Measurements from ENCODE around the gene ABLIM2. TPM values are rescaled to one million over a fixed set of nuclear protein-coding genes. Genes with fewer than 3 reads are reported as not detected.

Gene ABLIM2
- total RNA-seq, 1 donor from 2014 or later: 5.0 TPM

DNA sequence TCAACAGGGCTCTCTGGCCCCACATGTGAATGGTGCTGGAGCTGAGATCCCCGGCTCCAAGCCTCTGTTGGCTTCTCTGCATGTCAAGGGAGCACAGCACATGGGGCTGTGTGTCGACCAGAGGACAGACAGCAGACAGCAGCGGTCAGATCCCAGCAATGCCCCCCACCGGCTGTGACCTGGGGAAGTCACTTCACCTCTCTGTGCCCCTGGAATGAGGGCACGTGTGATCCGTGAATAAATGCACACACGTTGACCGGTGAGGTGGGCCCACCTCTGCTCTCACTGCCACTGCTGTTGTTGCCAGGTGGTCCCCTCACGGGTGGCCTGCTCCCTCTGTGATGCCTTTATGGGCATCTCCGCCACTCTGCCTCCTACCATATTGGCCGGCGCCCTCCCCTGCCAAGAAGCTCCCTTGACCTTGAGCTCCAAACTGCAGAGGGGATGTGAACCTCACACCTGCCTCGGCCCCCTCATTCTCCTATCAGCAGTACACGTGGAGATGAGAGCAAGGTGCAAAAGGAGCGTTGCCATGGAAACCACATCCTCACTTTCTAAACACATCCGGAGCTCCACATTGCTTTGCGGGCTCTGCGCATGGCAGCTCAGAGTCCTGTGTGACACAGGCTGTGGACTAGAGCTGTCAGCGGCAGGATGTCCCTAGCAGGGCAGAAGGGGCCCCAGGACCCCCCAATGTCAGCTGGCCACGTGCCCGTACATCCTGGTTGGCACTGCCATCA is 75.4 kb downstream of the ABLIM2 start:
- DNase-seq: no peak

DNA sequence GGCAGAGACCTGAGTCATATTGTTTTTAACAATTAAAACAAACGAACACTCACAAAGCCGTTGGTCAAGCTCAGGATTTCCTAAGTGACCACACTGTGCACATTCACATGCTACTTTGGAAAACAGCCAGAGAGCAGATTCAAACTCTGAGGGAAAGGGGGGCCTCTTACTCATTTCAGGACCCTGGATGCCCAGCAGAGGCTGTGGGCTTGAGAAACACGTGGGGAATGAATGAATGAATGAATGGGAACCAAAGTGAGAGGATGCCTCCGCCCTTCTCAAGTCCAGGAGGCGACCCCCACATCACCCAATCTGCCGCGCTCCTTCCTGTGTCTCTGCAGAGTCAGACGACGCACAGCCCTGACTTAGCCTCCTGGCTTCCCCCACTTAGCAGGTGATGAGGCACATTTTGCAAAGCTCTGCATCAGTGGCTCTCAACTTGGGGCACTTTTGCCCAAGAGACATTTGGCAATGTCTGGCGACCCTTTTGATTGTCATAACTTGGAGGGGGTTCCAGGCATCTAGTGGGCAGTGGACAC is 76.0 kb downstream of the ABLIM2 start:
- DNase-seq: no peak

DNA sequence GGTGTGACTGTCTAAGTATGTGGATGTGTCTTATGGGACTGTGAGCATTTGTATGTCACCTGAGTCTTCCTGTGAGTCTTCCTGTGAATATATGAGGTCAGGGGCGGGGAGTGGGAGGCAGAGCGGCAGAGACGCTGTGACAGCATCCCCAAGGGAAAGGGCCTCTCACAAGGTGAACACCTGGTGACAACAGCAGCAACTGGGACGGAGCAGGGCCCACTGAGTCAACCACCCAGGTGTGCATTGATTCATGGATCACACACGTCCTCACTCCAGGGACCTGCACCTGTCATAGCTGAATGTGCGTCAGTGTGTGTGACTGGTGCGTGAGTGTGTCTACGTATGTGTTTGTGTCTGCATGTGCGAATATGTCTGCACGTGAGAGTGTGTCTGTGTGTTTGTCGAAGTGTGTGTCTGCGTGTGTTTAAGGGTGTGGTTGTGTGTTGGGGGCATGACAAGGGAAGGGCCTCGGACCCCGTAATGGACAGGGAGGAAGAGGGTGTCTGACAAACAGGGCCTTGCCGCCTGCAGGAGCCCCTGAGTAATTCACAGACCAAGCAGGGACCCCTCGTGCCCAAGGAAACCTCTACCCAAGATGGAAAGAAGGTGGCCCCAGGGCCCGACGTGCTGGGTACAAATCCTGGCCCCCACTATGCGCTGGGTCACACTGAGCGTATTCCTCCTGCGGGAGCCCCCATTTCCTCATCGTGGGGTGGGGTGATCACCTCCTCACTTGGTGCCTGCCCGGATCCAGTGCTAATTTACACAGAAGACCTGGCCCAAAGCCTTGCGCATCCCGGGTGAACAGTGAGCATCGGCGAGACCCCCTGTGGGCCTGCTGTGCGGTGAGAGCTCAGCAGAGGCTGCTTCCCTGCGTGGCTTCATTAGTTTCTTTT is 76.7 kb downstream of the ABLIM2 start:
- no peak for DNase-seq

DNA sequence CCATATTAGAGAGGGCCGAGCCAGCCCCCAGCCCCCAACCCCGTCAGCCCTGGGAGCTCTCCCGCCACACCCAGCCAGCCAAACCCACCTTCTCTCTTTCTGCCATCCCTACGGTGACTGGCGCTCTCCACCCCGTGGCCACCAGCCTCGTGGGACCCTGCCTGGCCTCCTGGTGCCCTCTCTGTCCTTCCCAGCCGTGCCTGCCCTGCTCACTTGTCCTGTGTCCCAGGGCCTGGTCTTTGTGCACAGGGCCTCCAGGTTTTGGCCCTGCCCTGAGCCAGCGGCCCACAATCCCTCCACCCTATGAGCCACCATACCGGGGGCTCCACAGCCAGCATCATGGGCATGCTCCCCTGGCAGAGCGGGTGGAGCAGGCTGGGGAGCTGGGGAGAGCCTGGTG is 77.4 kb downstream of the ABLIM2 start:
- DNase-seq: no peak

DNA sequence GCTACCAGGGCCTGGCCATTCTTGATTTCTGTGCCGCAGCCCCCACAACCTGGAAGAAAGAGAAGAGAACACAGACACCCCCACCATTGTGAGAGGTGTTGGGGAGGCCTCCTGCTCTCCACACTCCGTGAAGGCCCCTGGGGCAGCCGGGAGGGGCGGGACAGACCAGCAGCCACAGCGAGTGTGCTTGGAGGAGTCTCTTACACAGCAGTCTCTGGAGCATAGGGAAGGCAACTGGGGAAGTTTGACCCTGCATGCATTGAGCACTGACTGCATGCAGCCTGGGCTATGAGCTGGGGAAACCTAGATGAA is 77.9 kb downstream of the ABLIM2 start:
- no peak for DNase-seq

DNA sequence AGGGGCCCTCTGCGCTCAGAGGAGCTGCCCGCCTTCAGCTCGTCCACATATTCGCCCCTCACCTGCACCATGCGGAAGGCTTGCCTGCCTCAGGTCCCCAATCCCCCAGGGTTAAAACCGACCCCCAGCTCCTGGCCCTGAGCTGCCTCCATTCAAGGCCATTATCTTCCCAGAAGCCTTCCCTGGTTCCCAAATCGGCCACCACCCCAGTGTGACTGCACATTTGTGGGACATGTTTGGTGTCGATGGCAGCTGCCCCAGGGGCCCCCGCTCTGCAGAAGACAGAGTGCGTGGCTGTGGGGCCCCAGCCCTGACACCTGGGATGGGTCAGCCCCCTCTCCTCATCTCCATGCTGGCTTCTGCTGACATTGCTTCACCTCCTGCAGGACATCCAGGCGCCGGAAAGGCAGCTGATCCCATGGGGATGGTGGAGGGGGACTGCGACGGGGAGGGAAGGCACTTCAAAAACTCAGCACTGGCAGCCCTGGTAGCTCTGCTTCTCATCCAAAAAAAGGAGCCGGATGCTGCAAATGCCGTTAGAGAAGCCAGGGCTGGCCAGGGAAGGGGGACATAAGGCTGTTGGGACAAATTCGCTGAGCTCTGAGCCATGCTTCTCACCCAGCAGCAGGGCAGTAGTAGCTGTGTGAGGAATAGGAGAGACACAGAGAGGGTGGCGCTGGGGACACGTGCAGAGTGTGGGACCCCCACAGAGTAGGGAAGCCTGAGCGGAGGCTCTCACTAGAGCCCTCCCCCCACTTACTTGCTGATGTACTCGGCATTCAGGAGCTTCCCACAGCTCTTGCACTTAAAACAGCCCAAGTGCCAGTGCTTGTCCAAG is 78.5 kb downstream of the ABLIM2 start:
- no peak for DNase-seq

DNA sequence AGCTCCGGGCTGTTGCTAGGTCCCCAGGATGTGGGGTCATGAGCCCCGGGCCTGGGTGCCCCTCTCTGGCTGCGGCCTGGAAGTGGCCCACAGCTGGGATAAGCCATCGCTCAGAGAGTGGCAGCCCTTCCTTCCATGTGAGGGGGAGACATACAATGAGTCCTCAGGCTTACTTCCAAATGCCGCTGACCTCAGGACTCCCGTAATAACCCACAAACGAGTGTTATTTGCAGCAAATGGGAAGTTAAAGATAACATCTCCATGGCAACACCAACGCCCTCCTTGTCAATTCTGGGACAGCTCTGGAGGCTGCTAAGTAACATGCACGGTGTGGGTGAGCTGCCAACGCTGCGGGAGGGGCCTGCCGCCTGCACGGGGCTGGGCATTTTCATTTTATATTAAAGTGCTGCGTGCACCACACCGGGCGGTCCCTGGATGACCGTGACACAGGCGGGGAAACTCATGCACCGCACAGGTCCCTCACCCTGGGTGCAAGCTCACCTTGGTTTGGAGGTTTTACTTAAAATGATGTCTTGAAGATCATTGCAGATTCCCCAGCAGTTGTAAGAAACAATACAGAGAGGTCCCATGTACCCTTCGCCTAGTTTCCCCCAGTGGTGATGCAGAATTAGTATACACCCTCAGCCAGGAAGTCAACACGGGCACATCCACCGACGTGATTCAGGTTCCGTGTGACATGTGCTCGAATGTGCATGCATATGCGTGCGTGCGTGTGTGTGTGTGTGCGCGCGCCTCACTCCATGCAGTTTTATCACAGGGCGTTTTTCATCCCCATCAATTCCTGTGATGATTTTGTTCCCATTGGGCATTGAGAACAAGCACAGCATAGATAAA is 79.4 kb downstream of the ABLIM2 start:
- no peak for DNase-seq

DNA sequence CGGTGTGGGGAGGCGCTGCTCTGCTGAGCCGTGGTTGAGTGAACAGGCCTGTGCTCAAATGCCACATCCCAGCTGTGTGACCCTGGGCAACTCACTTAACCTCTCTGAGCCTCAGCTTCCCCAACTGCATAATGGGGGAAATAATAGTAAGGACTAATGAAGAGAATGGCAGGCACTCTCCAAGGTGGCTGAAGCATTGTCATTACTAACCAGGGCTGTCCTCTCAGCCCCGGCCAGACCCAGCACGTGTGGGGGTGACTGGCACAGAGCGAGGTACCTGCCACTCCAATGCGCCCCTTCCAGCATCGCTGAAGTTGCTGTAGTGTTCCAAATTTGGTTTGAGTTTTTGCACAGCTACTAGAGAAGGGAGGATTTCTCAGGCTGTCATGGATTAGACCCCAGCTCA is 80.0 kb downstream of the ABLIM2 start:
- no peak for DNase-seq

DNA sequence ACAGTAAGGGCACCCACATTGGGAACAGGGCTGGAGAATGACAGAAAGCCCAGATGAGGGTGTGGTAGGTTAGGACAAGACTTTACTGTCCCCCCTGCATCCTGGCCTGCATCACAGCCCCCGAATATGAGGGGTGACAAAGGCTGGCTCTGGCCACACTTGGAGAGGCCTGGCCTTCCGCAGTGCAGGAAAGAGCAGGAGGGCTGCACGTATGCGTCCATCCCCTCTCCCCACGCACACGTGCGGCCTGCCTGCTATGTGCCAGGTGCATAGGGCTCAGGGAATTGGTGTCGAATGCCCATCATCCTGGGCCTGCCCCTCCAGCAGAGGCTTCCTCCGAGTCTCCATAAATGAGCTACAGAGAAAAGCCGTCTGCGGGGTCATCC is 80.5 kb downstream of the ABLIM2 start:
- no peak for DNase-seq

DNA sequence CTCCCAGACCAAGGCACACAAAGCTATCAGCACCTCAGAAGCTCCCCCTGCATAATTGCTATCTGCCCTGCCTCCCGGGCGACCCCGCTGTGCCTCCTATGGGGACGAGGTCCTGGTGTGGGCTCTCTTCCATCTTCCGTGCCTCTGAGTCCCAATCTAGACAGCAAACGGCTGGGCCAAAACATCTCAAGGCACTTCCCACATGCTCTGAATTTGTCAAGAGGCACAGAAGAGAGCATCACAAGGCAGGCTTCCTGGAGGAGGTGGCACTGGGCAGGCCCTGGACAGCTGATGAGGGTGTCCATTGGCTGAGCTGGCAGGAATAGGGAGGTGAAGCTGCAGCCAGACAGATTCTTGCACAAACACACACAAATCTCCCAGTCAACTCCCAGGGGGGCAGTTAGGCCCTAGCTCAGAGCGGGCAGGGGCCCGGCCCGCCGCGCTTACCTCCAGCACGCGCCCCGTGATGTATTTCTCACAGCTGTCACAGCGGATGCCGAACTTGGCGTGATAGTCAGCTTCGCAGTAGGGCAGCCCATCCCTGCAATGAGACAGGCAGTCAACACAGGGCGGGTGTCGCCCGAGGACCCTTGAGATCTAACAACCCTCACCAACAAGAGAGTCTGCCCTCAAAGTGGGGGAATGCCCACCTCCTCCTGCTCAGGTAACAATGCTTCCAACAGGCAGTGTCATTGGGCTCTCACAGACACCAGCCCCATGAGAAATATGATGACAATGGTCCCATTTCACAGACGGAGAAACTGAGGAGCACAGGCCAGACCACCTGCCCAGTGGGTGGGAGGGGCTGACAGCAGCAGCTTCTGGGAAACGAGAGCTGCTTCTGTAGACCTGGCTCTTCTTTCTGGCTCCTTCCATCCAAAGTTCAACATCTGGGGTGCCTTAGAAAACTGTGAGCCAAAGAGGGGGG is 81.2 kb downstream of the ABLIM2 start:
- no peak for DNase-seq

DNA sequence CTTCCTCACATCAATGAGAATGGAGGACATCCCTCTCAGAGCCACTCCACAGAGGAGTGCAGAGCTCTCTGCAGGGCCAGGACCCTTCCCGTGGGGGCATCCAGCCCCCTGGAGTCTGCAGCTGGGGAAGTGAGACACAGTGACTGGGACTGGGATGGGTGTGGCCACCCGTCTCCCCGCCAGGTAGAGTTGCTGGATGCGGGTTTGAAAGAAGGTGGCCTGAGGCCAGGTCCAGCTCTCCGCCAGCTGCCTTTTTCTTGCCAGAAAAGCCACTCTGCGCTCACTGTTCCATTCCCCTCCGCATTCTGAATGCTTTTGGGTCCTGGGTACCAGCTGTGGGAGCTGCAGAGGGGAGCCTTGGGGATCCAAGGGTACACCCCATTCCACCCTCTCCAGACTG is 82.6 kb downstream of the ABLIM2 start:
- DNase-seq: no peak

DNA sequence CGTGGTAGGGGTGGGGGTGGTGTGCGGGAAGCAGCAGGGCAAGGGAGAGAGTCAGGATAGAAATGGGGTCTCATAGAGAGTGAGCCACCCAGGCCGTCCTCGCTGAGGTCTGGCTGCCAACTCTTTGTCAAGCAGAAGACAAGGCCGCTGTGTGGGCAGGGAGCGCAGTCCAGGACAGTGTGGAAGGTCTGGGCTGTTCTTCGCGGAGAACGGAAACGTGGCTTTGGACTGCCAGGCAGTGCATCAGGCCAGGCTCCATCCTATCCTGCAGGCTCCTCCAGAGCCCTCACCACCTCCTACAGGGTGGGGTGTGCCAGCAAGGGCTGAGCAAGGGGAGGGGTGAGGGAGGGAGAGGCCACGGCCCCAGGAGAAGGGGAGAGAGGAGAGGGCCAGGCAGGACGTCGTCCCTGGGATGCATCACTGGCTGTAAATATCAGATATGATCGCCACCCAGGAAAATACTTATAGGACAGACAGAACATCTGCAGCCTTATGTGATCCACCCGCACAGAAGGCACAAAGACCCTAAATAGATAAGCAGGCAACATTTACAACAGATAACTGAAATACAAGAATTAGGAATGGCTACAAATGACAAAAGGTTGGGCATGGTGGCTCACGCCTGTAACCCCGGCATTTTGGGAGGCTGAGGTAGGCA is 85.3 kb downstream of the ABLIM2 start:
- DNase-seq: no peak

DNA sequence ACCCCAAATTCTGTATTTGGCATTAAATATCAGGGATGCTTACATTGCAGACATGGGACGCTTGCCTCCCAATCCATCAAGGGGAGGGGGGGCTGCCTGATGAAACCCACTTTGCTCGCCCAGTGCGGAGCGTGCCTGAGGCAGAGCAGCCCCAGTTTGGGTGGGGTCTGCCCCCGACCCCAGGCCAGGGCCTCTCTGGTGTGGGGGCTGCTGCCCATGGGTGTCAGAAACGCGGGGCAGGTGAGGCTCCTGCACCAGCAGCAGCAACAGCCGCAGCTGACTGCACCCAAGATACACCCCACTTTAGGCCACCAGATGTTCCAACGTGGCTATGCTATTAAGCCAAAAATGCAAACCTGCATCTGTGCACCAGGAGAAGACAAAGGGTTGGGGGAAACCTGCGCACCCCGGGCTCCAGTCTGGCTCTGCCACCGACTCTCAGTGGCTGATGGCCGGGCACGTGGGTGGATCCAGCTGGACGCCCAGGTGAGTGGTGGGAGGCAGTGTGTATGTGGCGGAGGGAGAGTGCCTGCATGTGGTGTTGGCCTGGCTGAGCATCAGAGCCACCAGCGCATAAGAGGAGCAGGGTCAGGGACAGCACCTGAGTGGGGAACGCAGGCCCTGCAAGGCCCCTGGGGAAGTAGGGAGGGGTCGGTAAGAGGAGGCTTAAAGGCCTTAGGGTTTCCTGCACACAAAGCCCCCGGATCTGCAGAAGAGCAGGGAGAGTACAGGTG is 86.2 kb downstream of the ABLIM2 start:
- DNase-seq: no peak

DNA sequence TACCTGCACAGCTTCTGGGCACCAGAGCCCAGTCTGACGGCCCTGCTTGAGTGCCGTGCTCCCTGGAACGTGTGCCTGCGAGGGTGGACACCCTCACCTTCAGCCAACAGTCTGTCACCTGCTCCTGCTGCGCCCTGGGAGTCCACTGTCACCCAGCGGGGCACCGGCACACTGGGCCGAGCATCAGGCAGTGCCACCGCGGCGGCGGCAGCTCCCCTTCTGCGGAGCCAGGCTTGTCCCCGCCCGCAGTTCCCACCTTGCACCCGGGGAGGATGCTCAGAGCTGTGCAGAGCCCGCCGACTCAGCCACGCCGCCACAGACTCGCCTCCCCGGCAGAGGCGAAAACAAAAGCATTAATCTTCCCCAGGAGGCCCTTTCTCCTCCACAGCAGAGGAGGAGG is 86.8 kb downstream of the ABLIM2 start:
- no peak for DNase-seq

DNA sequence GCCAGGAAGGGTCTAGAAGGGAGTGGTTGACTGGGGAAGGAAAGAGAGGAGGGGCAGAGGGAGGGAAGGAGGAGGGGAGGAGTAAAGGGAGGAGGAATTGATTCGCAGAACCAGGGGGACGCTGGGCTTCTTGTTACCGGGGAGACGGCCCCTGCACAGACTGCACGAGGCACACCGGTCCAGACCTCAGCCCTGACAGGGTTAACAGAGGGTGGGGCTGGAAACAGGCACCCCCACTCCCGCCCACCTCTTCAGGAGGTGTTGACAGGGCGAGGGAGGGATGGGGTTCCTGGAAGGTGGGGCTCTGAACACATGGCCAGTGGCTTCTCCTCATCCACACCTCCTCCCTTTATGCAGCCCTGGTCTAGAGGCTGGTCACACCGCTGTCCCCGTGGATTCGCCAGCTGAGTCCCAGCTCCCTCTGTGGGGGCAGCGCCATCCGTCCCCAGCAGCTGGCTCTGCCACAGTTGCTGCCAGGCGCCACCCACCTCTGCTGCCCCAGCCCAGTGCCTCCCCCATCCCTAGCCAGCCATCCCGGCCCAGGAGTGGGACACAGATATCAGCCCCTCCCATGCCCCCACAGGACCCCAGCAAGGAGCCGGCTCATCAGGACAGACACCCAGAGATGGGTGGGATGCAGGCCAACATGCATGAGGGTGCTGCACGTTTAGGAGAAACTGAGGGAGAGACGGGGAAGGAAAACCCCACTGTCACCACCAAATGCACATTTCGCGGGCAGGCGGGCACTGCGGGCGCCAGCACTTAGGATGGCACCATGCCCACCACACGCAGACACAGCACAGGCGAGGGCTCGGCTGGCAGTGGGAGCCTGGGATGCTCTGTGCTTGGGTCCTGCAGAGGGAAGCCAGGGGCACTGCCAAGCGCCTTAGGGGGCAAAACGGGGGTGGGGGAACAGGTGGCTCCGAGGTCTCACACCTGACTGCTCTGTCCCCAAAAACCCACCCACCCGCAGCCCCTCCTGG is 87.6 kb downstream of the ABLIM2 start:
- DNase-seq: no peak

DNA sequence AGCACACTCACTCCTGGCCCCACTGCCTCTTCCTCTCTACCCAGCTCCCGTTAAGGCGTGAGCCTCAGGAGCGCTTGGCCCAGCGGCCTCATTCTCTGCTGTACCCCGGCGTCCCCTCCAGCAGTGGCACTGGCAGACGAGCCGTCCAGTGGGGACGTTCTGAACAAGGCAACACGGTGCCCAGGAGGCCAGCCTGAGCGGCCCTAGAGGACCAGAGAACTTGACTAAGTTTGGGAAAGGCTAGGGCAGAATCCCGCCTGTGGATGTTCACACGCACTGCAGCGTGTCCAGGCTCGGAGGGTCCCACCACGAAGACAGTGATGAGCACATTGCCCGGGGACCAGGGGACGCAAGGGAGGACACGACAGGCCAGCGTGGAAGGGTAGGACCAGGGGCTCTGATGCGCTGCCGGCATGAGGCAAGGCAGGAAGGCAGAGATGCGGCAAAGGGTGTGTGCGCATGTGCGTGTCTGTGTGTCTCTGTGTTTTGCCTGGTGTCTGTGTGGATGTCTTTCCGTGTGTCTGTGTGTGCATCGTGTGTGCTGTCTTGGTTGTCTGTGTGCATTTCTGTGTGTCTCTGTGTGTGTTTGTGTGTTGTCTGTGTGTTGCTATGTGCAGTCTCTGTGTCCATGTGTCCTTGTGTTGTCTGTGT is 89.4 kb downstream of the ABLIM2 start:
- DNase-seq: no peak
